K562 (cell line): ENCODE measurements around the gene SLC37A3. TPM values are rescaled to one million over a fixed set of nuclear protein-coding genes. Genes with fewer than 3 reads are reported as not detected.

Experiments used
- SMC3 ChIP-seq: conservative IDR thresholded peaks from 2 replicates; pipeline ENCODE4 v1.6.1; 2011; ENCODE audit warnings: low read depth, low read length, improper control_type of control experiment; ENCODE audit not compliant: insufficient read depth
- WHSC1 ChIP-seq: IDR thresholded peaks from one replicate; pipeline ENCODE4 v1.6.1; 2012; ENCODE audit warnings: low read length, control low read depth, inconsistent platforms
- polyA plus RNA-seq, 8 experiments: library from polyadenylated mRNA; depleted of rRNA in 4 of 8; stranded (reverse) in 5 of 8; unstranded in 3 of 8; fragments of >200 nt; fragmentation: Nextera tagmentation in 2 of 8; fragmentation: Illumina TruSeq in 1 of 8; extraction: Ambion mirVana in 2 of 8; extraction: Trizol in 1 of 8; gene quantifications; 2 replicates each; pipeline versions ENCODE4 v1.2.1 to v1.2.3, GENCODE V29; 2011 to 2014; ENCODE audit warnings: inconsistent platforms in 1 of 8, missing spikeins in 1 of 8
- total RNA-seq, 7 experiments: library from RNA; depleted of rRNA in 6 of 7; stranded (reverse); fragments of >200 nt in 6 of 7; fragmentation: Illumina TruSeq in 2 of 7; extraction: Trizol in 2 of 7; gene quantifications; 2 replicates each; pipeline versions ENCODE4 v1.2.1 to v1.2.3, GENCODE V29; 2011 to 2021; ENCODE audit warnings: low replicate concordance in 1 of 7
- TF ChIP-seq, protein P1 (sequence below): fragments of 200-600 bp; sonication (generic); IDR thresholded peaks from one replicate; pipeline ENCODE4 v1.6.1; 2012; ENCODE audit warnings: mild to moderate bottlenecking, low read depth, low read length, inconsistent platforms
- TF ChIP-seq, protein P2 (sequence below): sonication (generic); formaldehyde crosslinking; IDR thresholded peaks from 2 replicates; pipeline ENCODE4 v1.8.0; 2022; ENCODE audit warnings: missing genetic modification reagents, mild to moderate bottlenecking, borderline replicate concordance
- TF ChIP-seq, protein P3 (sequence below): fragments of 450-650 bp; IDR thresholded peaks from 2 replicates; pipeline ENCODE4 v1.6.1; 2016; ENCODE audit warnings: low read depth

SLC37A3 gene
- total and polyA plus RNA-seq, 9 of the 15 experiments (the other 6 are each of a cell fraction or from before 2014, with no cell fraction given) = 11.7 to 59.1 (median 26.8) TPM

DNA sequence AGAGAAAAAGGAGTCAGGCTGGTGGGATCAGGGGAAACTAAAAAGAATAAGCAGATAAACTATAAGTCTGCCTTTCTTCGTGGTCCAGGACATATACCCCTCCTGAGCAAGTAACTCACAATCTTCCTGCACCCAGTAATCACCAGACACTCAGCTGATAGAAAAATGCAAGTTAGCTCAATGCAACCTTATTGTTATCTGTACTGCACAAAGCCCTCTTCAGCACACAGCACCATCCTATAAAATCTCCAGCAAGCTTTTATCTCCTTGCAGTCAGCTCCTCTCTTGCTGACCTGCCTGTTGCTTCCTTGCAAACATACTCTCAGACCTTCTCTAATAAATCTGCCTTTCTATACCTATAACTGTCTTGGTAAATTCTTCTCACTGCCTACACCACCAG, 6.7 kb downstream of the SLC37A3 start (continued):
- TF ChIP-seq, protein P1, sequence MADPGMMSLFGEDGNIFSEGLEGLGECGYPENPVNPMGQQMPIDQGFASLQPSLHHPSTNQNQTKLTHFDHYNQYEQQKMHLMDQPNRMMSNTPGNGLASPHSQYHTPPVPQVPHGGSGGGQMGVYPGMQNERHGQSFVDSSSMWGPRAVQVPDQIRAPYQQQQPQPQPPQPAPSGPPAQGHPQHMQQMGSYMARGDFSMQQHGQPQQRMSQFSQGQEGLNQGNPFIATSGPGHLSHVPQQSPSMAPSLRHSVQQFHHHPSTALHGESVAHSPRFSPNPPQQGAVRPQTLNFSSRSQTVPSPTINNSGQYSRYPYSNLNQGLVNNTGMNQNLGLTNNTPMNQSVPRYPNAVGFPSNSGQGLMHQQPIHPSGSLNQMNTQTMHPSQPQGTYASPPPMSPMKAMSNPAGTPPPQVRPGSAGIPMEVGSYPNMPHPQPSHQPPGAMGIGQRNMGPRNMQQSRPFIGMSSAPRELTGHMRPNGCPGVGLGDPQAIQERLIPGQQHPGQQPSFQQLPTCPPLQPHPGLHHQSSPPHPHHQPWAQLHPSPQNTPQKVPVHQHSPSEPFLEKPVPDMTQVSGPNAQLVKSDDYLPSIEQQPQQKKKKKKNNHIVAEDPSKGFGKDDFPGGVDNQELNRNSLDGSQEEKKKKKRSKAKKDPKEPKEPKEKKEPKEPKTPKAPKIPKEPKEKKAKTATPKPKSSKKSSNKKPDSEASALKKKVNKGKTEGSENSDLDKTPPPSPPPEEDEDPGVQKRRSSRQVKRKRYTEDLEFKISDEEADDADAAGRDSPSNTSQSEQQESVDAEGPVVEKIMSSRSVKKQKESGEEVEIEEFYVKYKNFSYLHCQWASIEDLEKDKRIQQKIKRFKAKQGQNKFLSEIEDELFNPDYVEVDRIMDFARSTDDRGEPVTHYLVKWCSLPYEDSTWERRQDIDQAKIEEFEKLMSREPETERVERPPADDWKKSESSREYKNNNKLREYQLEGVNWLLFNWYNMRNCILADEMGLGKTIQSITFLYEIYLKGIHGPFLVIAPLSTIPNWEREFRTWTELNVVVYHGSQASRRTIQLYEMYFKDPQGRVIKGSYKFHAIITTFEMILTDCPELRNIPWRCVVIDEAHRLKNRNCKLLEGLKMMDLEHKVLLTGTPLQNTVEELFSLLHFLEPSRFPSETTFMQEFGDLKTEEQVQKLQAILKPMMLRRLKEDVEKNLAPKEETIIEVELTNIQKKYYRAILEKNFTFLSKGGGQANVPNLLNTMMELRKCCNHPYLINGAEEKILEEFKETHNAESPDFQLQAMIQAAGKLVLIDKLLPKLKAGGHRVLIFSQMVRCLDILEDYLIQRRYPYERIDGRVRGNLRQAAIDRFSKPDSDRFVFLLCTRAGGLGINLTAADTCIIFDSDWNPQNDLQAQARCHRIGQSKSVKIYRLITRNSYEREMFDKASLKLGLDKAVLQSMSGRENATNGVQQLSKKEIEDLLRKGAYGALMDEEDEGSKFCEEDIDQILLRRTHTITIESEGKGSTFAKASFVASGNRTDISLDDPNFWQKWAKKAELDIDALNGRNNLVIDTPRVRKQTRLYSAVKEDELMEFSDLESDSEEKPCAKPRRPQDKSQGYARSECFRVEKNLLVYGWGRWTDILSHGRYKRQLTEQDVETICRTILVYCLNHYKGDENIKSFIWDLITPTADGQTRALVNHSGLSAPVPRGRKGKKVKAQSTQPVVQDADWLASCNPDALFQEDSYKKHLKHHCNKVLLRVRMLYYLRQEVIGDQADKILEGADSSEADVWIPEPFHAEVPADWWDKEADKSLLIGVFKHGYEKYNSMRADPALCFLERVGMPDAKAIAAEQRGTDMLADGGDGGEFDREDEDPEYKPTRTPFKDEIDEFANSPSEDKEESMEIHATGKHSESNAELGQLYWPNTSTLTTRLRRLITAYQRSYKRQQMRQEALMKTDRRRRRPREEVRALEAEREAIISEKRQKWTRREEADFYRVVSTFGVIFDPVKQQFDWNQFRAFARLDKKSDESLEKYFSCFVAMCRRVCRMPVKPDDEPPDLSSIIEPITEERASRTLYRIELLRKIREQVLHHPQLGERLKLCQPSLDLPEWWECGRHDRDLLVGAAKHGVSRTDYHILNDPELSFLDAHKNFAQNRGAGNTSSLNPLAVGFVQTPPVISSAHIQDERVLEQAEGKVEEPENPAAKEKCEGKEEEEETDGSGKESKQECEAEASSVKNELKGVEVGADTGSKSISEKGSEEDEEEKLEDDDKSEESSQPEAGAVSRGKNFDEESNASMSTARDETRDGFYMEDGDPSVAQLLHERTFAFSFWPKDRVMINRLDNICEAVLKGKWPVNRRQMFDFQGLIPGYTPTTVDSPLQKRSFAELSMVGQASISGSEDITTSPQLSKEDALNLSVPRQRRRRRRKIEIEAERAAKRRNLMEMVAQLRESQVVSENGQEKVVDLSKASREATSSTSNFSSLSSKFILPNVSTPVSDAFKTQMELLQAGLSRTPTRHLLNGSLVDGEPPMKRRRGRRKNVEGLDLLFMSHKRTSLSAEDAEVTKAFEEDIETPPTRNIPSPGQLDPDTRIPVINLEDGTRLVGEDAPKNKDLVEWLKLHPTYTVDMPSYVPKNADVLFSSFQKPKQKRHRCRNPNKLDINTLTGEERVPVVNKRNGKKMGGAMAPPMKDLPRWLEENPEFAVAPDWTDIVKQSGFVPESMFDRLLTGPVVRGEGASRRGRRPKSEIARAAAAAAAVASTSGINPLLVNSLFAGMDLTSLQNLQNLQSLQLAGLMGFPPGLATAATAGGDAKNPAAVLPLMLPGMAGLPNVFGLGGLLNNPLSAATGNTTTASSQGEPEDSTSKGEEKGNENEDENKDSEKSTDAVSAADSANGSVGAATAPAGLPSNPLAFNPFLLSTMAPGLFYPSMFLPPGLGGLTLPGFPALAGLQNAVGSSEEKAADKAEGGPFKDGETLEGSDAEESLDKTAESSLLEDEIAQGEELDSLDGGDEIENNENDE = no peak
- TF ChIP-seq, protein P2, sequence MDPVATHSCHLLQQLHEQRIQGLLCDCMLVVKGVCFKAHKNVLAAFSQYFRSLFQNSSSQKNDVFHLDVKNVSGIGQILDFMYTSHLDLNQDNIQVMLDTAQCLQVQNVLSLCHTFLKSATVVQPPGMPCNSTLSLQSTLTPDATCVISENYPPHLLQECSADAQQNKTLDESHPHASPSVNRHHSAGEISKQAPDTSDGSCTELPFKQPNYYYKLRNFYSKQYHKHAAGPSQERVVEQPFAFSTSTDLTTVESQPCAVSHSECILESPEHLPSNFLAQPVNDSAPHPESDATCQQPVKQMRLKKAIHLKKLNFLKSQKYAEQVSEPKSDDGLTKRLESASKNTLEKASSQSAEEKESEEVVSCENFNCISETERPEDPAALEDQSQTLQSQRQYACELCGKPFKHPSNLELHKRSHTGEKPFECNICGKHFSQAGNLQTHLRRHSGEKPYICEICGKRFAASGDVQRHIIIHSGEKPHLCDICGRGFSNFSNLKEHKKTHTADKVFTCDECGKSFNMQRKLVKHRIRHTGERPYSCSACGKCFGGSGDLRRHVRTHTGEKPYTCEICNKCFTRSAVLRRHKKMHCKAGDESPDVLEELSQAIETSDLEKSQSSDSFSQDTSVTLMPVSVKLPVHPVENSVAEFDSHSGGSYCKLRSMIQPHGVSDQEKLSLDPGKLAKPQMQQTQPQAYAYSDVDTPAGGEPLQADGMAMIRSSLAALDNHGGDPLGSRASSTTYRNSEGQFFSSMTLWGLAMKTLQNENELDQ (CRISPR knock-in tag) = no peak
- TF ChIP-seq, protein P3, sequence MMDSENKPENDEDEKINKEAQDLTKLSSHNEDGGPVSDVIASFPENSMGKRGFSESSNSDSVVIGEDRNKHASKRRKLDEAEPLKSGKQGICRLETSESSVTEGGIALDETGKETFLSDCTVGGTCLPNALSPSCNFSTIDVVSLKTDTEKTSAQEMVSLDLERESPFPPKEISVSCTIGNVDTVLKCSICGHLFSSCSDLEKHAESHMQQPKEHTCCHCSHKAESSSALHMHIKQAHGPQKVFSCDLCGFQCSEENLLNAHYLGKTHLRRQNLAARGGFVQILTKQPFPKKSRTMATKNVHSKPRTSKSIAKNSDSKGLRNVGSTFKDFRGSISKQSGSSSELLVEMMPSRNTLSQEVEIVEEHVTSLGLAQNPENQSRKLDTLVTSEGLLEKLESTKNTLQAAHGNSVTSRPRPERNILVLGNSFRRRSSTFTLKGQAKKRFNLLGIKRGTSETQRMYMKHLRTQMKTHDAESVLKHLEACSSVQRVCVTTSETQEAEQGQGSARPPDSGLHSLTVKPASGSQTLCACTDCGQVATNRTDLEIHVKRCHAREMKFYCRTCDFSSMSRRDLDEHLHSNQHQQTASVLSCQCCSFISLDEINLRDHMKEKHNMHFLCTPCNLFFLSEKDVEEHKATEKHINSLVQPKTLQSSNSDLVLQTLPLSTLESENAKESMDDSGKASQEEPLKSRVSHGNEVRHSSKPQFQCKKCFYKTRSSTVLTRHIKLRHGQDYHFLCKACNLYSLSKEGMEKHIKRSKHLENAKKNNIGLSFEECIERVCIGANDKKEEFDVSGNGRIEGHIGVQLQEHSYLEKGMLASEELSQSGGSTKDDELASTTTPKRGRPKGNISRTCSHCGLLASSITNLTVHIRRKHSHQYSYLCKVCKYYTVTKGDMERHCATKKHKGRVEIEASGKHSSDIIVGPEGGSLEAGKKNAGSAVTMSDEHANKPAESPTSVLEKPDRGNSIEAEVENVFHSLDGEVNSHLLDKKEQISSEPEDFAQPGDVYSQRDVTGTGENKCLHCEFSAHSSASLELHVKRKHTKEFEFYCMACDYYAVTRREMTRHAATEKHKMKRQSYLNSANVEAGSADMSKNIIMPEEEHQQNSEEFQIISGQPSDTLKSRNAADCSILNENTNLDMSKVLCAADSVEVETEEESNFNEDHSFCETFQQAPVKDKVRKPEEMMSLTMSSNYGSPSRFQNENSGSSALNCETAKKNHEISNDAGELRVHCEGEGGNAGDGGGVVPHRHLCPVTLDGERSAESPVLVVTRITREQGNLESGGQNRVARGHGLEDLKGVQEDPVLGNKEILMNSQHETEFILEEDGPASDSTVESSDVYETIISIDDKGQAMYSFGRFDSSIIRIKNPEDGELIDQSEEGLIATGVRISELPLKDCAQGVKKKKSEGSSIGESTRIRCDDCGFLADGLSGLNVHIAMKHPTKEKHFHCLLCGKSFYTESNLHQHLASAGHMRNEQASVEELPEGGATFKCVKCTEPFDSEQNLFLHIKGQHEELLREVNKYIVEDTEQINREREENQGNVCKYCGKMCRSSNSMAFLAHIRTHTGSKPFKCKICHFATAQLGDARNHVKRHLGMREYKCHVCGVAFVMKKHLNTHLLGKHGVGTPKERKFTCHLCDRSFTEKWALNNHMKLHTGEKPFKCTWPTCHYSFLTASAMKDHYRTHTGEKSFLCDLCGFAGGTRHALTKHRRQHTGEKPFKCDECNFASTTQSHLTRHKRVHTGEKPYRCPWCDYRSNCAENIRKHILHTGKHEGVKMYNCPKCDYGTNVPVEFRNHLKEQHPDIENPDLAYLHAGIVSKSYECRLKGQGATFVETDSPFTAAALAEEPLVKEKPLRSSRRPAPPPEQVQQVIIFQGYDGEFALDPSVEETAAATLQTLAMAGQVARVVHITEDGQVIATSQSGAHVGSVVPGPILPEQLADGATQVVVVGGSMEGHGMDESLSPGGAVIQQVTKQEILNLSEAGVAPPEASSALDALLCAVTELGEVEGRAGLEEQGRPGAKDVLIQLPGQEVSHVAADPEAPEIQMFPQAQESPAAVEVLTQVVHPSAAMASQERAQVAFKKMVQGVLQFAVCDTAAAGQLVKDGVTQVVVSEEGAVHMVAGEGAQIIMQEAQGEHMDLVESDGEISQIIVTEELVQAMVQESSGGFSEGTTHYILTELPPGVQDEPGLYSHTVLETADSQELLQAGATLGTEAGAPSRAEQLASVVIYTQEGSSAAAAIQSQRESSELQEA = no peak
- TF ChIP-seq SMC3 = no peak
- no peak for TF ChIP-seq WHSC1
